ENCODE results near the gene LSM14B.

Gene LSM14B

DNA sequence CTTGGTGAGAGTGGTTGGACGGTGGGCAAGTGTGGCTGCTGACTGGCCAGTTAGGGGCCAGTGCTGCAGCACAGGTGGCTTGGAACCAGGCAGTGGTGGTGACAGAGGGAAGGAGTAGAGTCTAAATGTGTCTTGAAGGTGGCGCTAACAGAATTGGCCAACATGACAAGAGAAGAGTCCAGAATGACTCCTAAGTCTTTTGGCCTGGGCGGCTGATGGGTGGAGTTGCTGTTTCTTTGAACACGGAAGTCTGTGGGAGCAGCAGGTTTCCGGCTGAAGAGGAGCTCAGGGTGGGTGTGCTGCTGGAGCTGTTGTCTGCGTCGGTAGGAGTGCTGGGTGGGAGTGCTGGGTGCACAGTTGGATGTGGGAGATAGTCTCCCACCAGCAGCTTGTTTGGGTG, 10.1 kb downstream of the LSM14B start:
- DNase-seq (ENCODE audit: low read depth, low spot score): no peak

GRCh38 chr20:62133051-62133845, 11.0 kb downstream of the LSM14B start:
- no peak for DNase-seq (ENCODE audit: low read depth, low spot score)

GRCh38 chr20:62133864-62134263, 11.6 kb downstream of the LSM14B start:
- no peak for DNase-seq (ENCODE audit: low read depth, low spot score)

- no peak for DNase-seq (ENCODE audit: low read depth, low spot score)
Observed at GRCh38 chr20:62134735-62135231, 12.5 kb downstream of the LSM14B start.

DNA sequence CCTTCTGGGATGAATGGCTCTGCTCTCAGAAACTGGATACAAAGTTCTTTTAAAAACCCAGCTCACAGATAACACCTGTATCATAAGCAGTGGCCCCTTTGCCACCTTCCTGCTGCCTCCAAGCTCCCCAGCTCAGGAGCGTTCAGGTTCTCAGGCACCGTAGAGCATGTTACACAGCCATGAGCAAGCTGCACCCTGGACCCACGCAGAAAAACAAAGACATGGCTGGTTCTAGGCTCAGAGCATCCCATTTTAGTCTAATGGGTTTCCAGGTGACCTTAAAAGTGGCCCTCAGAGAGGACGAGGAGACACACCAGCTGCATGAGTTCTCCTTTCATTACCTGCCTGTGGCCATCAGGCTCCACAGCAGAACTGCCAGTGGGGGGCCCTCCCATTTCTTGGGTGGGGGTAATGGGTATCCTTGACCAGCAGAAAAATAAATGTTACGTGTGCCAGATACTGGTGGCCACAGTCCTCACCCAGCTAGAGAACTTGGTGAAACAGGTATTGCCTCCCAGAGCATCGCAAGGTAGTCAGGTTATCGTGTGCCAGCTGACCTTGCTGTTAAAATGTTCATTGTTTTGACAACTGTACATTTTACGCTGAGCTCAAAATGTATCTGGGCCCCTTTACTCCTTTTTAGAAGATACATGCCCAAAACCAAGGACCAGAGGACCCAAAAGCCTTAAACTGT, 13.4 kb downstream of the LSM14B start:
- no peak for DNase-seq (ENCODE audit: low read depth, low spot score)

- DNase-seq (ENCODE audit: low read depth, low spot score): peak; percentile 31
Observed at GRCh38 chr20:62136283-62137091, 14.2 kb downstream of the LSM14B start.

- DNase-seq (ENCODE audit: low read depth, low spot score): no peak
Observed at GRCh38 chr20:62137092-62137384, 14.8 kb downstream of the LSM14B start.

DNA sequence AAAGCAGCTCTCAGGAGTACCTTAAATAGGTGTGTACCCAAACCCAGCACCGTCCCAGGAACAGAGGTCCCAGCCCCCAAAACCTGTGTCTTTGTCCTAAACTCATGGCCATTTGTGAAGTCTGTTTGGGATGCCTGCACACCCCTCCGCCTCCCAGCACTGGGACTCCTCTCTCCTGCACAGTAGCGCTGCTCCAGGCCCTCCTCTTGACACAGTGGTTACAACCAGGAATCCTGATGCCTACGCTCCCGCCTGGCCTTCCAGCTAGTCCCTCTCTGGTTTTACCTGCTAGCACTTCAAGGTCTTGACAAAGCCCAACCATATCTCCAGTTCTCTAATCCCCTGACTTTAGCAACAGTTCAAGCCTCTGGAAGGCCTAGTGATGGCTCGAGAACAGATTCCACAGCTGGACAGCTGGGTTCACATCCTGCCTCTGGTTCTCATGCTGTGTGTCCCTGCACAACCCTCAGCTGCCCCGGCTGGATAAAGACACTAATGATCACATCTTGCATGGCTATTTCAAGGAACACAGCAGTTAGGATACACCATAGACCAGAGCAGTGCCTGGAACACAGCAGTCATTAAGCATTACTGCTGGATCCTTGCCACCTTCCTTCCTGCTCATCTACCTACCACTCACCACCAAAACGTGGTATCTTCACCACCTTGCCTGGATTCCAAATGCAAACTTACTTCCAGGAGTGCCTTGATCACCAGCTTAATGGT, 15.4 kb downstream of the LSM14B start:
- DNase-seq (ENCODE audit: low read depth, low spot score): no peak

DNA sequence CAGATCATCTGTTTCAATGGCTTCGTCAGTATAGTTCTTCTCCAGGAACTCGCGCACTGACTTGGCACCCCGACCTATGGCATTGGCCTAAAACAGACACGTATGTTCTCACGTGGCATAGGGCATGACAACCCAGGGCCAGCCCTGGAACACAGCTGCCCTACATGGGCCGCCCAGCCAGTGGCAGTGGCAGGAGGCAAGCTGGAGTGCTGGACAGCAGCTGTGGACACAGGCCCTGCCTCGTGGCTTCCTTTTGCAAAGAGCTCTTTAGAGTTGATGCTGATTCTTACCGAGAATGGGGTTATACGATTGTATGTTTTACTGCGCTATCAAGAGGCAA, 15.9 kb downstream of the LSM14B start:
- no peak for DNase-seq (ENCODE audit: low read depth, low spot score)

DNA sequence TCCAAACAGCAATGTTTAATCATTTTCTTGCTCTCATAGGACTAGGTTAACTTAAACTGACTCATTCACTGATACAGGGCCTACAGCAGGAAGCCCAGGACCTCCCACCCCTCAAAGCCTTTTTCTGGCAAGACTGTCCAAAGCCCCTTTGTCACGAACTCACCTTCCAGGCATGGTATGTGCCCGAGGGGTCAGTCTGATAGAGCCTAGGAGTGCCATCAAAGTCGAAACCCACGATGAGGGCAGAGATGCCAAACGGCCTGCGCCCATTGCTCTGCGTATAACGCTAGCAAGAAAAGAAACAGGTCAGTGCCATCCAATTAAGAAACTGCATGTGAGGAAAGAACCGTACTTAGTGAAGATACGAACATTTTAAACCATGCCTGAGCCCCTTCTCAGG, 16.6 kb downstream of the LSM14B start:
- DNase-seq (ENCODE audit: low read depth, low spot score): no peak

- no peak for DNase-seq (ENCODE audit: low read depth, low spot score)
Observed at GRCh38 chr20:62139636-62140035, 17.4 kb downstream of the LSM14B start.

- DNase-seq (ENCODE audit: low read depth, low spot score): no peak
Observed at GRCh38 chr20:62141043-62141396, 18.7 kb downstream of the LSM14B start.

GRCh38 chr20:62141397-62142251, 19.3 kb downstream of the LSM14B start:
- no peak for DNase-seq (ENCODE audit: low read depth, low spot score)

- no peak for DNase-seq (ENCODE audit: low read depth, low spot score)
Observed at GRCh38 chr20:62142252-62143080, 20.2 kb downstream of the LSM14B start.

DNA sequence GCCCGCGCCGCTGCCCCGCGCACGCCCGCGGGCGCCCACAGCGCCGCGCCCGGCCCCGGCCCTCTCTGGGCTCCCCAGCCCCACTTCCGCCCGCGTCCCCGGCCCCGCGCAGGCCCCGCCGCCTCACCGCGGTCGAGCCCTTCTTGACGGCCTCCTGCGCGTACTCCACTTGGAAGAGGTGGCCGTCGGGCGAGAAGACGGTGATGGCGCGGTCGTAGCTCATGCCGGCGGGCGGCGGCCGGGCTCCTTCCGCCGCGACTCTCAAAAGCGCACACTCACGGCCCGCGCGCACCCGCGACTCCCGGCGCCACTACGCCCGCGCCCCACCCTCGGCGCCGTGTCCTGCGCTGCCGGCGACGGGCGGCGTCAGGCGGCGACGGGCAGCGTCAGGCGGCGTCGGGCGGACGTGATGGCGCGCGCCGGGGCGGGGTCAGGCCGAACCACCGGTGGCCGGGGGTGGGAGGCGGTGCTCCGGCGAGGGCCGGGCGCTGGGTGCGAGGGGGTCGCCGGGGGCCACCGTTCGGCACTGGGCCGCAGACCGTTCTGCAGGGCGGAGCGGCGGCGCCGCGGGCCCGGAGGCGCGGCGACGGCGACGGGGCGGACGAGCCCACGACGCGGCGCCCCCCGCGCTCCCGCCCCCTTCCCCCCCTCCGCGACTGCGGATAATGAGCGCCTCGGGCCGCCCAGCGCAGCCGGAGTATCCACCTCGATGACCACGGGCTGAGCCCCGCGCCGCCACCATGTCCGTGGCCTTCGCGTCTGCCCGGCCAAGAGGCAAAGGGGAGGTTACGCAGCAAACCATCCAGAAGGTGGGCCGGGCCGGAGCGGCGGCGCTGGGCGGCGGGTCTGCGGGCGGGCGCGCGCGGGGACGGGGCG, 21.0 kb downstream of the LSM14B start, which contains the start of the genes PSMA7 and SS18L1:
Gene PSMA7 (minus strand): TSS at position 314 of the 876 bp plus-strand sequence. CDS start 91 bp downstream, at position 223.
Gene SS18L1 (plus strand): TSS at position 689 of the 876 bp plus-strand sequence. CDS start 52 bp downstream, at position 741.
- DNase-seq (ENCODE audit: low read depth, low spot score): peak; percentile 73

GRCh38 chr20:62143957-62144825, 21.9 kb downstream of the LSM14B start:
- no peak for DNase-seq (ENCODE audit: low read depth, low spot score)

DNA sequence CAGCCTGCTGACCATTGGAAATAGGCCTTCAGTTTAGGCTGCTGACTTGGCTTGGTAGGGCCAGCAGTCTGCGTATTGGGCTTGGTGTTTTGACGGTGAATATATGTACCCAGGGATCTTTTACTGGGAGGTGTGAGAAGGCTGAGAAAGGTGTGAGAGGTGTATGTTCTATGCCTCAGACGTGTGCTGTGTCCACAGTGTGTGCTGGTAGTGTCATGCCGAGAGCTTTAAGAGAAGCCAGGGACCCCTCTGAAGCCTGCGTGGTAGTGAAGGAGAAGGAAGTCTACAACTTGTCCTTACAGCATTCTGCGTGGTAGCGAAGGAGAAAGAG, 23.4 kb downstream of the LSM14B start:
- DNase-seq (ENCODE audit: low read depth, low spot score): no peak
